ENCODE results near the gene FNIP1.
"Not testable (repeated sequence)": the region's sequence is repeated elsewhere in the genome, so short reads cannot be mapped to it uniquely, and the experiment has no call there.

FNIP1 gene

DNA sequence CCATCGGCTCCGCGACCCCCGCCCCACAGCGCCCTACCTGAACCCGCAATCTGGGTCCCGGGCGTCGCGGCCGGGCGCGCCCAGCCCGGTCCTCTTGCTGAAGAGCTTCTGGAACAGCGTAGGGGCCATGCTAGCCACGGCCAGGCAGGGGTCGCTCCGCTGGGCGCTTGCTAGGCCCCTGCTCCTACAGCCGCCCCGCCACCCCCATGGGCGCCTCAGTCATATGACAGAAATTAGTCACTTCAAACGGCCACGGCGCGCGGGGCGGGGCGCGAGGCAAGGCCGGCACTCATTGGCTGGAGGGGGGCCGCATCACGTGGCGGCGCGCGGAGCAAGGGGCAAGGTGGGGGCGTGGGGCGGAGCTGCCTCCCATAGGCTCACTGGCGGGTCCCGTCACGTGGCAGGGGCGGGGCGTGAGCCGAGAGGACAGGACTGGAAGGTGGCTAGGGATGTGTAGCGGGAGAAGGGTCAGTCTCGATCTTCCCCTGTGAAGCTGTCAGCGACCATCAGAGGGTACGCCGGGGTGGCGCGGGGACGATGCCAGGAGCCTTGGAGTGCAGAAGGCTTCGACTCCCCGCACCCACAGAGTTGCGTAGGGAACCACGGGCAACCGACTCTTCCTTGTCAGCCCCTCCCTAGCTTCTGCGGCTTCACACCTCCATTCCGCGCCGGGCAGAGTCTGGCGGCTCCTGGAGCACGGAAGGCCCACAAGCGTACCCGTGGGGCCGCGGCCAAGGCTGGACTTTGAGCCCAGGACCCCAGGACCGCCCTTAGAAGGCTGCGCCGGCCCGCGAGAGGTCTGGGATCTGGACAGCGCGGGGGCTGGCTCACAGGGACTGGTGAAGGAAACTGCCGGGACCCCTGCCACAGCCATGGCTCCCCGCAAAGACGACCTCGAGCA, at the start of gene FNIP1:
TSS of gene FNIP1 (minus strand) at position 225 of the 901 bp plus-strand sequence. CDS start at position 129, 96 bp downstream.
- DNase-seq: peak; percentile 81

DNA sequence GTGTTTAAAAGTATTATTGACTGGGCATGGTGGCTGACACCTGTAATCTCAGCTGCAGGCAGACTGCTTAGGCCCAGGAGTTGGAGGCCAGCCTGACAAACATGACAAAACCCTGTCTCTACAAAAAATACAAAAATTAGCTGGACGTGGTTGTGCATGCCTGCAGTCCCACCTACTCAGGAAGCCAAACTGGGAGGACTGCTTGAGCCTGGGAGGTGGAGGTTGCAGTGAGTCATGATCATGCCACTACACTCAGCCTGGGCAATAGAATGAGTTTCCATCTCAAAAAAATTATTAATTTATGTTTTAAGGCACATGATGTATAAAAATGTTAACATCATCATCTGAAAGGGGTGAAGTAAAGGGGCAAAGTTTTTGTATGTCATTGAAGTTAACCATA, 49.7 kb upstream of the FNIP1 start:
- DNase-seq: no peak

DNA sequence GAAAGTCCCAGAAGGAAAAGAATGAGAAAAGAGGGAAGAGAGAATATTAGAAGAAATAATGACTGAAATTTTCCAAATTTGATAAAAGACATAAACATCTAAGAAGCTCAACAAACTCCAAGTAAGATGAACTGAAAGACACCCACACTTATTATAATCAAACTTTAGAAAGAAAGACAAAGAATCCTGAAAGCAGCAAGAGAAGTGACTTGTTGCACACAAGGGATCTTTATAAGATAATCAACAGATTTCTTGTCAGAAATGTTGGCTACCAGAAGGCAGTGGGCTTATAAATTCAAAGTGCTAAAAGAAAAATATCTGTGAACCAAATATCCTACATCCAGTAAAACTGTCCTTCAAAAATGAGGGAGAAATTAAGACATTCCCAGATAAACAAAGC, 49.0 kb upstream of the FNIP1 start:
- no peak for DNase-seq

DNA sequence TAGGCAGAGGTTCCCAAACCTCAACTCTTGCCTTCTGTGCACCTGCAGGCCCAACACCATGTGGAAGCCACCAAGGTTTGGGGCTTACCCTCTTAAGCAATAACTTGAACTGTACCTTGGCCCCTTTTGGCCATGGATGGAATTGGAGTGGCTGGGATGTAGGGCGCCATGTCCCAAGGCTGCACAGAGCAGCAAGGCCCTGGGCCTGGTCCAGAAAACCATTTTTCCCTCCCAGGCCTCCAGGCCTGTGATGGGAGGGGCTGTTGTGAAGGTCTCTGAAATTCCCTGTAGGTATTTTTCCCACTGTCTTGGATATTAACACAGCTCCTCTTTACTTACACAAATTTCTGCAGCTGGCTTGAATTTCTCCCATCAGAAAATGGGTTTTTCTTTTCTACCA, 46.2 kb upstream of the FNIP1 start:
- DNase-seq: not testable (repeated sequence)

DNA sequence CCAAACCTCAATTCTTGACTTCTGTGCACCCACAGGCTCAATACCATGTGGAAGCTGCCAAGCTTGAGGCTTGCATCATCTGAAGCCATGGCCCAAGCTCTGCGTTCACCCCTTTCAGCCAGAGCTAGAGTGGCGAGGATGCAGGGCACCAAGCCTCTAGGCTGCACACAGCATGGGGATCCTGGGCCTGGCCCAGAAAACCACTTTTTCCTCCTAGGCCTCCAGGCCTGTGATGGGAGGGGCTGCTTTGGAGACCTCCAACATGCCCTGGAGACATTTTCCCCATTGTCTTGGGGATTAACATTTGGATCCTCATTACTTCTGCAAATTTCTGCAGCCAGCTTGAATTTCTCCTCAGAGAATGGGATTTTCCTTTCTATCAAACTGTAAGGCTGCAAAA, 35.9 kb upstream of the FNIP1 start:
- not testable (repeated sequence) for DNase-seq

DNA sequence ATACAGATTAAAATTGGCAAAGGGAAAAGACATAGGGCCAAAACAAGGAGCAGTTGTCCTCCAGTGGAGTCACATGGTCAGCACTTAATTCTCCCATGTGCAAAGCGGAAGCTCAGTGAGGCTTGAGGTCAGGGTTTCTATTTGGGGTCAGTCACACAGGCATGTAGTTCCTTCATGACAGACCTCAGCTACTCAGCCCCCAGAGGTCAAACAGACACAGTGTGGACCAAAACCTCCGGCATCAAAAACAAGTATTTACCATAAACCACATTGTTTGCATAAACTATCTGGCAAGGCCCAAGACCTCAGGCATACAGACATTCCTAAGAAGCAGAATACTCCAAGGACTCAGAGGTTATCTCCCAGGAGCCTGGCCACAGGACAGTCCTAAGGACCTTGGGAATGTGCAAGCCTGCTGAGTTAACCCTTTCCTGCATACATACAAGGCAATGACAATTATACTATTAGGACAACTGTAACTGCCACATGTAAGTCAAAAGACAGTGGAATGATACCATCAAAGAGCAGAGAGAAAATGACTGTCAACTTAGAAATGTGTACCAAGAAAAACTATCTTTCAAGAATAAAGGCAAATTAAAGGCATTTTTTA, 28.7 kb upstream of the FNIP1 start:
- DNase-seq: no peak

DNA sequence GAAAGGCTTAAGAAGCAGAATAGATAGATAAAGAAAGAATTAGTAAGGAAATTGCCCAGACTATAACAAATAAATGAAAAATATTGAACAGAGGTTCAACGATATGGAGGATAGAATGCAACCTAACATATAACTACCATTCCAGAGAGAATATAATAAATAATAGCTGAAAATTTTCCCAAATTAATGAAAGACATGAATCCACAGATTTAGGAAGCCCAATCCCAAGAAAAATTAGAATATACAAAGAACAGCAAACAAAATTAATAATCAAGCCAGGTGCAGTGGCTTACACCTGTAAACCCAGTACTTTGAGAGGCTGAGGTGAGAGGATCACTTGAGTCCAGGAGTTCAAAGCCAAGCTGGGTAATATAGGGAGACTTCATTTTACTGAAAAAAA, 27.8 kb upstream of the FNIP1 start:
- DNase-seq: no peak

DNA sequence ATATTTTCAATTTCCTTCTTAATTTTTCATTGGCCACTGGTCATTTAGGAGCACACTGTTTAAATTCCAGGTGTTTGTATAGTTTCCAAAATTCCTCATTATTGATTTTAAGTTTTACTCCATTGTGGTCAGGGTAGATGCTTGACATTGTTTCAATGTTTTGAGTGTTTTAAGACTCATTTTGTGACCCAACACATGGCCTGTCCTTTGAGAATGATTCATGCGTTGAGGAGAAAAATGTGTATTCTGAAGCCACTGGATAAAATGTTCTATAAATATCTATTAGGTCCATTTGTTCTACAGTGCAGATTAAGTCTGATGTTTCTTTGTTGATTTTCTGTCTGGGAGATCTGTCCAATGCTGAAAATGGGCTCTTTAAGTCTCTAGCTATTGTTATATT, 24.4 kb upstream of the FNIP1 start:
- no peak for DNase-seq

DNA sequence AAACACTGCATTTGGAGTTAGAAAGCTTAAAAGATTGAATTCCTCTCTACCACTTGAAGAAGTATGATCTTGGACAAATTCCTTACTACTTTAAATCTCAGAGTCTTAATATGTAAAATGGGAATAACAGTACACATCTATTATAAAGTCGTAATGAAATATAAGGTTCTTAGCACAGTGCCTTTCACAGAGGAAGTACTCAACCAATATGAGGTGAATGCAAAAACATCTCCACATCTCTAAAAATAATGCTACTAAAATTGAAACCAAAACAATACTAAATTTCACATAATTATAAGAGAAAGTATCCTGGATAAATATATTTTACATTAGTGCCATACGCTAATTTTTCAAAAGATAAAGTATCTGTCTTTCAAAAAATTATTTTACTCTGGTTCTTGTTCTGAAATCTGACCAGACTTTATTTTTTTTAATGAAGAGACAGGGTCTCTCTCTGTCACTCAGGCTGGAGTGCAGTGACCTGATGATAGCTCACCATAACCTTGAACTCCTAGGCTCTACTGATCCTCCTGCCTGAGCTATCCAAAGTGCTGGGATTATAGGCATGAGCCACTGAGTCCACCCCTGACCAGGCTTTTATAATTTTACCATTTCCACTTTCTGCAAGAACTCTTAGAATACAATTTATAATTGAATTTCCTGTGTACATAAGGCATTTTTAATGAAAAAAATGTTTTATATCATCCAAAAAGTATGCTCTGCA, 21.3 kb upstream of the FNIP1 start:
- DNase-seq: no peak

DNA sequence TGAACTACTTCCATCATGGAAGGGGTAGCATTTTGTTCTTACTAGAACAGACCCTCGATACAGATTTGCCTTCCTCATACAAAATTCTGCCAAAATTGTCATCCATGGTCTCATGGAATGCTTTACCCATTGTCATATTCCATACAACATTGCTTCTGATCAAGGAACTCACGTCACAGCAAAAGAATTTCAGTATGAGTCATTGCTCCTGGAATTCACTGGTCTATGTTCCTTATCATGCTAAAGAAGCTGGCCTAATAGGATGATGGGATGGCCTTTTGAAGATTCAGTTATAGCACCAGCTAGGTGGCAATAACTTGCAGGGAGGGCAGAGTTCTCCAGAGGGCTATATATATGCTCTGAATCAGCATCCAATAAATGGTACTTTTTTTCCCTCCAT, 18.2 kb upstream of the FNIP1 start:
- DNase-seq: no peak

DNA sequence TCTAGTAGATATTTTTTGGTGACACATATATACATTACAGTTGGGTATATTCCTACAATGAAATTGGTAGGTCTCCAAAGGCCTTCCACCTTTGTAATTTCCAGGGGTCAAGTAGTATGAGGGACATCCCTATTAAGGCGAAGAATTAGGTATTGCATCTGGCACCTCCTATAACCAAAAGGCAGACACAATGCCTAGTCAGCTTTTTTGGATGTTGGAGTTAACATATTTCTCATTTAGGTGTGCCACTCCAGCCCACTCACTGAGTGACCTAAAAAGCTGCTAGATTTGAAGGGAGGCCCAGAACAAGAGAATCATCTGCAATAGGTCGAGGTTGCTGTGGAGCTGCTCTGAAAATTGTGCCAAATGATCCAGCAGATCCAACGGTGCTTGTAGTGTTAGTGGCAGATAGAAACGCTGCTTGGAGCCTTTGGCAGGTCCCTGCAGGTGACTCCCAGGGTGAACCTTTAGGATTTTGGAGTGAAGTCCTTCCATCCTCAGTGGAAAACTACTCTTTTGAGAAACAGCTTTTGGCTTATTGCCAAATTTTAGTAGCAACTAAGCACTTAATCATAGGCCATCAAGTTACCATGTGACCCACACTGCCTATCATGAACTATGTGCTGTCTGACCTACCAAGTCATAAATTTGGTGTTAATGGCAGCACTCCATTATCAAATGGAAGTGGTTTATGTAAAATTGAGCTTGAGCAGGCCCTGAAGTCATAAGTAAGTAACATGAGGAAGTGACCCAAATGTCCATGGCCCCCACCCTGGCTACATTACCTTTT, 15.7 kb upstream of the FNIP1 start:
- DNase-seq: no peak

DNA sequence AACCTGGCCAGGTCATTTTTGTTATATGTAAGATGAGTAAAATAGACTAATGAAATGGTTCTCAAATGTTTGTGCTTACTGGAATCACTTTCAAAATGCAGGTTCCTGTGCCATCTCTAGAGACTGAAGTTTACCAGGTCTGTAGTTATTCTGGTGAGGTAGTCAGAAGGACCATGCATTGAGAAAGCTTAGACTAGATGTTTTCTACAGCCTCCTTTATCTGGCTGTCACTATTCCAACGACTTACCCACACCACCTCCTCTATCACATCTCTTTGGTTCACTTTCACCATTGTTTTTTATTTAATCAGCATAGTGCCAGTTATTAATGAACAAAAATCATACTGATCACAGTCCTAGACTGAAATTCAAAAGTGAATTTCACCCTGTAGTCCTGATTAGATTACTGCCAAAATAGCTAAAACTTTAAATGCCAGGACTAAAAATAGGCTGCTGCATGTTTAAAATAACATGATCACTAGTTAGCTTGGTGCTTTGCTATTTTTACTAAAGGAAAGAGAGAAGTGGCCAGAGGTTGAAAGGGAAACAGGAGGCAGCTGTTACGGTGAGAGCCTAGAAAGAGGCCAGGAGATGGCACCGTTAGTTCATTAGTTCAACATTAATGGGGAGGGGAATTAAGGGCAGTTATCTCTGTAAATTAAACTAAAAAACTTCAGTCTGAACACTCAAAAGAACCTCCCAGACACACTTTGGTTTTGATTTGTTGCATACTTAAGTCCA, 13.9 kb upstream of the FNIP1 start:
- no peak for DNase-seq

DNA sequence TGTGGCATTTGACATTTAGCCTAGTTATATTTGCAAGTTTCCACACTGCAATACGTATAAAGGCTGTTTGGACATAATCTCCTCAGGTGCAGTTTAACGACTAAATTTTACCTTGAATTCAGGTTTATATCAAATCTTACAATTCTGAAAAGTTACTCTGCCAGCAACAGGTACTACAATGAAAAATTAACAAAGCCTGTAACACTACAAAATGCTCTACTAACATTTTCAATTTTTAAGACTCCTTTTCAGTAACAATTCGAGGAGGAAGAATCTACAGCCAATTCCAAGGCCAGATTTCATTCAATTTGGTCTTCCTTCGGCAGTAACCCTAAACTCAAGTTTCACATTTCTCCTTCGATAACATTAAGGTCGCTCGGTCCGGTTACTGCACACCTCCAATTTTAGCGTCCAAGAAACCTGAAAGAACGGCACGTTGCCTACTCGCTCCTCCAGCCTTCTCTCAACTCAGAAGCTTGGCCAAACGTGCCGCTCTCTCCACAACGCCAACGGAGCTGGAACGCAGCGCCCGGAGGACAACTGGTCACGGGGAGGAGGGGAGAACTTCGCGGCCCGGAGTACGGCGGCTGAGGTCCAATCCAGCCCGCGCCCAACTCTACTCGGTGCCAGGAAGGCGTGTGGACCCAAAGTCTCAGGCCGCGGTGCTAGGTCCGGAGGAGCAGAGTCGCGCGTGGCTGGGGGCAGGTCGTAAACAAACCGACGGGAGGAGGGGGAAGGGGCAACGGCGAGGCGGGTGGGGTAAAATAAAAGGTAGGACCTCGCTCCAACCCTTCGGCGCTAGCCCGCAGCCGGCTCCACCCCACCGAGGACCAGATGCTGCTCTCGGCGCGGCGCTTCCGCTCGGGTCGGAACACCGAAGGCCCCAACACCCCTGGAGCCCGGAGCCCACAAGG, 681 bp downstream of the FNIP1 start:
- DNase-seq: no peak

DNA sequence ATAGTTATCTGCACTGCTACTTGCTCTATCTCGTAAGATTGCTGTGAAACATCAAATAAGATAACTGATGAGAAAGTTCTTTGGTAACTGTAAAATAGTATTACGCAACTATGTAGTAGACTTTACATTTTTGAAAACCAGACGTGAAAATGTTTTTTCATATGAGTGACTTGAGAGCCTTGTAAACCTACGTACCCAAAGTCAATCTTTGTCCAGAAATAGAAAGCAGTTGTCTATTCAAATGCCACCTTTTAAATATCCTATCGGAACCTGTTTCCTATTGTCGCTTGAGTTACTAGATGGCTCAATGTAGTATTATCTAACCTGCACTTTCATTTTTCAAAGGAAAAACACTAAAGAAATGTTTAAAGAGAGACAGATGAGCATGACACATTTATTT, 1.6 kb downstream of the FNIP1 start:
- DNase-seq: no peak

DNA sequence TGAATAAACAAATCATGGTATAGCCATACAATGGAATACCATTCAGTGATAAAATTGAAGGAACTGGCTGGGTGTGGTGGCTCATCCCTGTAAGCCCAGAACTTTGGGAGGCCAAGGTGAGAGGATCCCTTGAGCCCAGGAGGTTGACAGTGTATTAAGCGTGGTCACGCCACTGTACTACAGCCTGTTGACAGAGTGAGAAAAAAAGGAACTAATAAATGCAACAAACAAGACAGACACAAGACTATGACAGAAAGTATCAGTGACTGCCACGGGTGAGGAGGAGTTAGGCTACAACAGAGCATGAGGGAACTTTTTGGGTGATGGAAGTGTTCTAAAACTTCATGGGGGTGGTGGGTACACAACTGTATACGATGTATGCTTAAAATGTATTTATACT, 2.2 kb downstream of the FNIP1 start:
- DNase-seq: no peak

DNA sequence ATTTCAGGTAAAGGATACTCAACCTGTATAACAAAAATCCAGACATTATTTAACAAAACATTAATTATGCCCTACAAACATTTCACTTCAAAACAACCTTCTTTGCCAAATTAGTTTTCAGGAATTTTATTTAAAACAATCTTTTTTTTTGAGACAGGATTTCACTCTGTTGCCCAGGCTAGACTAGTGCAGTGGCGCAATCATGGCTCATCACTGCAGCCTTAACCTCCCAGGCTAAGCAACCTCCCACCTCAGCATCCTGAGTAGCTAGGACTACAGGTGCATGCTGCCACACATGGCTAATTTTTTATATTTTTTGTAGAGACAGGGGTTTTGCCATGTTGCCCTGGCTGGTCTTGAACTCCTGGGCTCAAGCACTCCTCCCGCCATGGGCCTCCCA, 3.9 kb downstream of the FNIP1 start:
- no peak for DNase-seq

DNA sequence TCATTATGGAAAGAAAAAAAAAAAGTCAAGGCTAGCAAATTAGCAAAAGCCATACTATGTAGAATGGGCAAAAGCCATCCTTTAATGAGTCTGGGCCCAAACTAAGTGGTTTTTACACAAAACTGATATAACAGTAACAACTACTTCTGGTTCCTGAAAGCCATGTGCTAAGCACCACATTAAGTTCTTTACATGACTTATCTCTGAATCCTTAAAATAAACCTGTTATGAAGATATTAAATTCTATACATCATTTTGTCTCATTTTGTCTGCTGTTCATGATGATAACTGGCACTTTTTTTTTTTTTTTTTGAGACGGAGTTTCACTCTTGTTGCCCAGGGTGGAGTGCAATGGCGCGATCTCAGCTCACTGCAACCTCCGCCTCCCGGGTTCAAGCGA, 5.0 kb downstream of the FNIP1 start:
- no peak for DNase-seq

DNA sequence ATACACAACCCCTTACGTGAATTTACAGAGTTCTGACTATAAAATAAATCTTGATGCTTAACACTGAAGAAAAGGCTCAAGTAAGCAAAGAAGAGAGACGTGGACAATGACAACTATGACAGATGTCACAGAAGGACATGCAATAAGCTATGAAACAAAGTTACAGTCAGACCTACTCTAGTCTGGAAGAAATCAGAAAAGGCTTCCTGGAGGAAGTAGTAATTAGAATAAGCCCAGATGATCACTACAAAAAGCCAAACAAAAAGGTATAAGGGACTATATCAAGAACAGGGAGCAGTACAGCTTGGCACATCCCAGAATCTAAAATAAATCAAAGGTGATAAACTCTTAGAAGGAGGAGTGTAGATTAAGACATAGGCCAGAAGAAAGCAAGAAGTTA, 6.3 kb downstream of the FNIP1 start:
- no peak for DNase-seq

DNA sequence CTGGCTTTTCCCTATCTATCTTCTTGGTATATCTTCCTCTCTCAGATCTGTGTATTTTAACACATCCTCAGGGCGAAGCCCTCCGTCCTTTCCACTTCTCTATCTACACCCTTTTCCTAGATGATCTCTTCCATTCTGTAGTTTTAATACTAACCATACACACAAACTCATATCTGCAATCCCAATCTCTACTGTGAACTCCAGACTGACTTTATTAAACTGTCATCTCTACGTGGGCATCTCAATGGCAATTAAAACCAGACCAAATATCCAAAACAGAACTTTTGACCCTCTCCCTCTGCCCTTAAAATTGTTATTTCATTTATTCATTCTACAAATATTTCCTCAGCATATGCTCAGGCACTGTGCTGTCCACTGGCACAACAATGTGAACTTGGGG, 7.1 kb downstream of the FNIP1 start:
- no peak for DNase-seq

DNA sequence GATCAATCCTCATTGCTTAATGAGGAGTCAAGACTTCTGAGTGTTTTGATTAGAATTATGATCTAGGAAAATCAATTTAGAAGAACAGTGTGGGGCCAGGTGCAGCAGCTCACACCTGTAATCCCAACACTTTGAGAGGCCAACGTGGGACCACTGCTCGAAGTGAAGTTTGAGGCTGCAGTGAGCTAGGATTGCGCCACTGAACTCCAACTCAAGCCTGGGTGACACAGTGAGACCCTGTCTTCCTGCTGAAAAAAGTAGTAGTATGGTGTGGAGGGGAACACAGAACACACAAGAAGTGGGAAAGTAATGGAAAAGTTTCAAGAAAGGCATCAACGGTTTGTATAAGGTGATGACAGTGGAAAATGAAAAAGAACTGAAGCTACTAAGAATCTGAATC, 9.1 kb downstream of the FNIP1 start:
- DNase-seq: no peak

Measured in GF-D8 (cell line).